GM19395 (cell line): ENCODE measurements around the gene PNPO.

Experiments used
- ATAC-seq: cut with Tn5 transposase; IDR thresholded peaks from one replicate; pipeline ENCODE4 v1.9.1; 2021; ENCODE audit warnings: mild to moderate bottlenecking, moderate library complexity; ENCODE audit not compliant: unreplicated experiment

PNPO gene

GRCh38 chr17:47995241-47995935 is 54.0 kb downstream of the PNPO start:
- no peak for ATAC-seq

GRCh38 chr17:47996201-47996600 is 54.8 kb downstream of the PNPO start:
- ATAC-seq = no peak

GRCh38 chr17:47997586-47997985 is 56.2 kb downstream of the PNPO start:
- no peak for ATAC-seq

GRCh38 chr17:47998044-47998443 is 56.7 kb downstream of the PNPO start:
- no peak for ATAC-seq
